Mucosa of gallbladder (tissue), 1 donor: ENCODE measurements around the gene PKNOX2. TPM values are rescaled to one million over a fixed set of nuclear protein-coding genes. Genes with fewer than 3 reads are reported as not detected.

Source experiments
- DNase-seq: peaks from one replicate; pipeline ENCODE4 v3.0.0-alpha.2; 2020; ENCODE audit warnings: low spot score
- total RNA-seq: library from RNA; stranded (reverse); gene quantifications from one replicate; pipeline ENCODE4 v1.2.1, GENCODE V29; 2021
- donor health status: DM: no; HTN: no; CAD: no.

The PKNOX2 gene
- total RNA-seq, 1 donor from 2014 or later = 5.1 TPM

DNA sequence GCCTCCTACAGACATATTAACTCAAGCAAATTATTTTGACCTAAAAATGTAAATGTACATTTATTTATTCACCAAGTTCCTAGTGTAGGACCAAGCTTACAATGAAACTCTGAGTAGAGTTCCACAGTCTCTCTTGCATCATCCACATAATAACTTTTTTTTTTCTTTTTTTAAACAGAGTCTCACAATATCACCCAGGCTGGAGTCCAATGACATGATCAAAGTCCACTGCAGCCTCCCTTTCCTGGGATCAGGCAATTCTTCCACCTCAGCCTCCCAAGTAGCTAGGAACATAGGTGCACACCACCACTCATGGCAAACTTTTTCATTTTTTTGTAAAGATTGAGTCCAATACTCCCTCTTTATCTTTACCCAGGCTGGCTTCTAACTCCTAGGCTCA lies 303.5 kb downstream of the PKNOX2 start:
- no peak for DNase-seq

DNA sequence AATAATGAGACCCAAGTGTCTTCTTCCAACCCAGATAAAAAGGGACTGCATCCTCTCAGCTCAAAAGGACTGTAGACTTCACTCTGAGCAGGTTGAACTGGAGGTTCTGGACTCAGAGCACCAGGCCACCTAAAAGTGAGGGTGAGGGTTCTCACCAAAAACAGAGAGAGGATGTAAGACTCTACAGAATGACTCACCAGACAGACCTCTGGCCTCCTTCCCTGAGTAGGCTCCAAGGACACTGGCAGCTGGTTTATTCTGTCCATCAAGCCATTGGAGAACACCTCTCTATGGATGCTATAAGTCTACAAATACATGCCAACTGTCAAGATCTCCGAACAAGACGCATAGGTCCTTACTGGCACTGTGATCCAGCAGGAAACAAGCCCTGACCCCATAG lies 304.3 kb downstream of the PKNOX2 start:
- DNase-seq = no peak

DNA sequence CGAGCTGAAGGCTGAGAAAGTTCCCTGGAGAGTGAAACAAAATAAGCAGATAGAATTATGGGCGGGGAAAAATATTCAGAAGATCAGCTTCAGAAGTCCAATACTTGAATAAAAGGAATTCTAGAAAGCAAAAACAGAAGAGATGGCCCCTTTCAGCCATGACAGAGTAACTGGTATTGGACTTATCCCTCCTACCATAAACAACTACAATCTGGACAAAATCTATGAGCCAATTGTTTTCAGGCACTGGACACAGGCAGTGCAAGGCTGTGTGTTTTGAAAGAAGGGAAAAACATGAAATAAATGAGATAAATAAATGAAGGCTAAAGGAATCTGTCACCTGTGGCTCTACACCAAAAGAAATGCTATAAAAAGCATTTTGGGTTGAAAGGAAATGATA lies 305.8 kb downstream of the PKNOX2 start:
- no peak for DNase-seq

DNA sequence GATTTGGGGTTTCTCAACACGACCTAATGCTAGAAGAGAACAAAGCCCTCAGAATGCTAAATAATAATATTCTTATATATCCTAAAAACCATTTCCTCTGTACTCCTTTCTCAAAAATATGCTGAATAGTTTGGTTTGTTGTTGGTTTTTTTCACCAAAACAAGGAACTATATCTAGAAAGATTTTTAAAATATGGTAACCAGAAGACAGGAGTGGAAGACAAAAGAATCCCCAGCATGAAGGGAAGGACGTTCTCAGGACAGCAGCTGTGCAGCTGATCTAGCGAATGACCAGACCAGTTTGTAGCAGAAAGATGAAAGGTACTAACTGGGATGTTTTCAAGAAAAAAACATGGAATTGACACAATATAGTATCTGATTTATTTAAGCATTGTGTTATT lies 312.2 kb downstream of the PKNOX2 start:
- no peak for DNase-seq

DNA sequence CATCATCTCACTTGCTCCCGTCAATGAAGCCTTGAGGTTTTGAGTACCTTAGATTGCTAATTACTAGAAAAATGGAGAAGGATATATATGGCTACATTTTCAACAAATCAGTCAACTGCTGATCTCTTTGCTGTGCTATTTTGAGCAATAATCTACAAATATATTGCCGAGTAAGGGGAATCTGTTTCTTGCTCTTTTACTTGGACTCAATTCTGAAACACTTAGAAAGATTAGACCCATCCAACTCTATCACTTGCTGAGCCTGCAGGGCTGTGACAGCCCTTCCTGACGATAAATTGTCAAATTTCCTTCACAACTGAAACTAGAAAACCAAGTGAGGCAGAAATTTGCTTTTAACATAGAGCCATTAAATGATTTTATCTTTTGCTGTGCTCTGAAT lies 314.6 kb downstream of the PKNOX2 start:
- DNase-seq = no peak

DNA sequence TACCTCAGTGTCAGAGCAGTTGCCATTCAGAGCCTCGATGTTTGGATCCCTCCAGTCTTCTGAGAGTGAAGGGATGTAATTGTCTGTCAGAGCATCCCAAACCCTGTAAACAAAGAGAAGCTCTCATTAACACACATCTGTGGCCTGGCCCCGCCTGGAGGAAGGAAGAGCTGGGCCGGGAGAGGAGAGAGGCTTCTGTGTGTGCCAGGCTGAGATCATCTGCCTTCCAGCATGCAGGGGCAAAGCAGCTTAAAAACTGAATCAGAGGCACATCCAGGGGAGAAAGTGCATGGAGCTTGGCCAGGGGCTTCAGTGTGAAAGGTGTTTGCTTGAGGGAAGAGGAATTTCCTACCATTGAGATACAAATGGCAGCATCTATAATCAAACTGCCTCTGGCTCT lies 317.0 kb downstream of the PKNOX2 start:
- DNase-seq = no peak

Other genes with a start within 250 kb of the PKNOX2 start
- gene HEPN1, start 245.5 kb upstream of the PKNOX2 start, total RNA-seq = not detected
- gene HEPACAM, start 228.7 kb upstream of the PKNOX2 start, total RNA-seq = 0.37 TPM
- 0.49 TPM for gene CCDC15, start 210.5 kb upstream of the PKNOX2 start, total RNA-seq
- 7.8 TPM for gene SLC37A2, start 101.4 kb upstream of the PKNOX2 start, total RNA-seq
- gene TMEM218, start 53.1 kb upstream of the PKNOX2 start, total RNA-seq = 18.7 TPM